Activated CD8-positive, alpha-beta memory T cell treated with anti-CD3 and anti-CD28 coated beads, Interleukin-2, amount 10 ng/mL, durations not matched to agents 7 days and 5 days (primary cell): ENCODE results near the gene CHD2. TPM values are rescaled to one million over a fixed set of nuclear protein-coding genes. Genes with fewer than 3 reads are reported as not detected.

ENCODE experiments used
- ATAC-seq: fragments of 150-1000 bp; cut with Tn5 transposase; one replicate; pipeline ENCODE4 v1.10.0; 2021; ENCODE audit warnings: moderate library complexity
- CTCF ChIA-PET: fragments of 350-600 bp; sonication (Branson Sonifier 250); formaldehyde crosslinking; loops from one replicate; lab custom pipeline; 2021; ENCODE audit warnings: antibody characterized with exemption; lab: Charles Lee
- DNase-seq: peaks from one replicate; pipeline ENCODE4 v3.0.0-alpha.2; 2020
- H3K27ac Mint-ChIP-seq: one replicate; pipeline ENCODE4 v1.8.0; 2021; ENCODE audit warnings: mild to moderate bottlenecking, mixed read lengths
- H3K27me3 Mint-ChIP-seq: one replicate; pipeline ENCODE4 v1.8.0; 2021; ENCODE audit warnings: mixed read lengths
- H3K36me3 Mint-ChIP-seq: one replicate; pipeline ENCODE4 v1.8.0; 2021; ENCODE audit warnings: mild to moderate bottlenecking, mixed read lengths
- H3K4me1 Mint-ChIP-seq: one replicate; pipeline ENCODE4 v1.8.0; 2021; ENCODE audit warnings: mixed read lengths
- H3K4me3 Mint-ChIP-seq: one replicate; pipeline ENCODE4 v1.8.0; 2021; ENCODE audit warnings: mild to moderate bottlenecking, moderate library complexity, mixed read lengths
- H3K9me3 Mint-ChIP-seq: one replicate; pipeline ENCODE4 v1.8.0; 2022; ENCODE audit warnings: low read depth, mixed read lengths
- total RNA-seq, 2 experiments: library from RNA; stranded (reverse); gene quantifications; one replicate each; pipeline ENCODE4 v1.2.3, GENCODE V29; 2021

Gene CHD2
- total RNA-seq, 2 experiments from 2014 or later: 121 to 151 TPM

- H3K4me3 Mint-ChIP-seq: no peak overlapping the region
- ATAC-seq (no peak), DNase-seq (no peak)
- H3K27me3 Mint-ChIP-seq: no peaks in the 10 kb centered on the region
- peaks cover 9% of the 10 kb centered on the region for H3K4me1 Mint-ChIP-seq
- peaks cover 97% of the 10 kb centered on the region for H3K36me3 Mint-ChIP-seq
- peak overlapping the region; percentile 46 for H3K27ac Mint-ChIP-seq
- peaks cover 31% of the 10 kb centered on the region for H3K9me3 Mint-ChIP-seq
- CTCF ChIA-PET: no interaction called here
Observed at GRCh38 chr15:92947071-92947730, 47.1 kb downstream of the CHD2 start.

DNA sequence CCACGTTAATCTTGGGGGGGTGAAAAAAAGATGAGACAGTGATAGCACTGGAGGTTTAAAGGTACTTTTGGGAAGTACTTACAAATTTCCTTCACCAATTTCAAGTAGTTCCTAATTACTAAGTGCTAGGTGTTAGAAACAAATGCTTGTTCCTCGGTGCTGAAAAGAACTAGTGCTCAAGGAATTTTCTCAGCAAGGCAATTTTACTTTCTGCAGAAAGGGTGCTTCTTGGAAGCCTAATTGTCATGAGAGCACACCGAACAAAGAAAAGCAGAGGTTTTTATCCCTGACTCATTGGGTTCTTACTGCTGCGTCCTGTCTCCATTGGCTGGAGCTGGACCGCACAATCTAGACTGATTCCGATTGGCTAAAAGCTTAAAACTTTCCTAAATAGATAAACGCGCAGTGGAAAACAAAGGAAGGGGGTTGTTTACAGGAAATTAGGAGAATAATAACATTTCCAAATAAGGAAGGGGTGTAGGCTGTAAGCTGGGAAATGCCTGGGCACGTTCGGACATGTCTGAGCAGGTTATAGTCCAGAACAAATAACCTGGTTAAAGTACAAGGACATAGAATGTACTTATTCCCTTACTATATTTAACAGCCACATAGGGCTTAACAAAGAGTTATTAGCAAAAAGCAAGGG lies 49.6 kb downstream of the CHD2 start:
- Mint-ChIP-seq H3K27ac (peak overlapping the region; percentile 52), H3K27me3 (no peaks in the 10 kb centered on the region), H3K4me3 (no peak overlapping the region), H3K9me3 (peaks cover 29% of the 10 kb centered on the region), H3K4me1 (peaks cover 7% of the 10 kb centered on the region), H3K36me3 (peaks cover 91% of the 10 kb centered on the region)
- DNase-seq (no peak), ATAC-seq (no peak)
- CTCF ChIA-PET: interaction anchor here (0.7 kb wide), 1 partner anchor 33 kb away, joined by 3 read pairs; no protein-coding TSS in a partner anchor

DNA sequence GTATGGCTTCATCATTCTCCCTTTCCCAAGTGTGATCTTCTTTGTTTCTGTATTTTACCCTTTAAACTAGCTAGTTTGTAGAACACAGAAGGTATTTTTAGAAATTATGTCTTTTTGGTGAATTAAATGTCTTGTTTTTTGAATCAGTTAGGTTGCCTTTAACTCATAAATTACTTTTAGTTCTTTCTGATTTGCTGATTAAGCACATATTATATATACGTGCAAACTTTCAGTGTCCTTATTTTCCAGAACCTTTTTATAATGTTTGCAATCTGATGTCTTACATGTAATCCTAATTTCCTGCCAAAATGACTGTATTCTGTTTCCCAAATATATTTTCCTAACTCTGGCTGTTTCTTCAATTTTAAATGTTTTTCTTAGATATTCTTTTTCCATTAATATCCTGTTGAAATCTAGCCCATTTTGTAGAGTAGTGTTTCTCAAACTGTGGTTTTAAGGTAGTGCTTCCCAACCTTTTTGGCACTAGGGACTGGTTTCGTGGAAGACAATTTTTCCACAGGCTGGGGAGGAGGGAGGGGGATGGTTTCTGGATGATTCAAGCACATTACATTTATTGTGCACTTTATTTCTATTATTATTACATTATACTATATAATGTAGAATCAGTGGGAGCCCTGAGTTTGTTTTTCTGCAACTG lies 51.8 kb downstream of the CHD2 start:
- no peaks in the 10 kb centered on the region for H3K27me3 Mint-ChIP-seq
- peaks cover 22% of the 10 kb centered on the region for H3K9me3 Mint-ChIP-seq
- no peak for ATAC-seq
- peaks cover 90% of the 10 kb centered on the region for H3K36me3 Mint-ChIP-seq
- H3K4me1 Mint-ChIP-seq: peaks cover 8% of the 10 kb centered on the region
- no peak for DNase-seq
- H3K27ac Mint-ChIP-seq: no peak overlapping the region
- CTCF ChIA-PET: interaction anchor here (1.5 kb wide), 1 partner anchor 46 kb away, joined by 3 read pairs; no protein-coding TSS in a partner anchor
- H3K4me3 Mint-ChIP-seq: no peak overlapping the region

GRCh38 chr15:92952458-92952850 lies 52.3 kb downstream of the CHD2 start:
- H3K36me3 Mint-ChIP-seq: peaks cover 90% of the 10 kb centered on the region
- H3K4me3 Mint-ChIP-seq: no peak overlapping the region
- H3K27me3 Mint-ChIP-seq: no peaks in the 10 kb centered on the region
- CTCF ChIA-PET: interaction anchor here (1.5 kb wide), 1 partner anchor 46 kb away, joined by 3 read pairs; no protein-coding TSS in a partner anchor
- H3K27ac Mint-ChIP-seq: no peak overlapping the region
- ATAC-seq (no peak), DNase-seq (no peak)
- H3K9me3 Mint-ChIP-seq: peaks cover 19% of the 10 kb centered on the region
- peaks cover 10% of the 10 kb centered on the region for H3K4me1 Mint-ChIP-seq

DNA sequence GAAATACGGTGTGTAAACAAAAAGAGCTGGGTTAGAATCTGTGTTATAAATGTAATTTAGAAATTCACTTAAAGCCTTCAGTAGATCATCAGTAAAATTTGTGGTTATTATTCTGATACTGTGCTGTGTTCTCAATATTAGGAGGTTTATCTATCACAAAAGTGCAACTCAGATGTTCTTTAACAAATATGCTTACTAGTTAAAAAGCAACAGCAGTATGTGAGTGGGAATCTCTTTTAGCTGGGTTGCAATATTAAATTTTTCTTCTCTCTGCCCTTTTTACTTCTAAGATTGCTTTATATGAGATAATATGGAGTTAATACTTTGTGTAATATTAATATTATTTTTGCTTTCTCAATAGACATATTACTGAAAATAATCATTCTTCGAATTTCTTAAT lies 53.4 kb downstream of the CHD2 start:
- ATAC-seq: no peak
- Mint-ChIP-seq H3K4me3 (no peak overlapping the region), H3K27ac (no peak overlapping the region), H3K9me3 (peaks cover 12% of the 10 kb centered on the region), H3K4me1 (peaks cover 17% of the 10 kb centered on the region), H3K36me3 (peaks cover 88% of the 10 kb centered on the region), H3K27me3 (no peaks in the 10 kb centered on the region)
- CTCF ChIA-PET: interaction anchor here (1.0 to 1.4 kb wide), 2 partner anchors 8 to 17 kb away, joined by 4 to 5 read pairs; no protein-coding TSS in a partner anchor
- no peak for DNase-seq

DNA sequence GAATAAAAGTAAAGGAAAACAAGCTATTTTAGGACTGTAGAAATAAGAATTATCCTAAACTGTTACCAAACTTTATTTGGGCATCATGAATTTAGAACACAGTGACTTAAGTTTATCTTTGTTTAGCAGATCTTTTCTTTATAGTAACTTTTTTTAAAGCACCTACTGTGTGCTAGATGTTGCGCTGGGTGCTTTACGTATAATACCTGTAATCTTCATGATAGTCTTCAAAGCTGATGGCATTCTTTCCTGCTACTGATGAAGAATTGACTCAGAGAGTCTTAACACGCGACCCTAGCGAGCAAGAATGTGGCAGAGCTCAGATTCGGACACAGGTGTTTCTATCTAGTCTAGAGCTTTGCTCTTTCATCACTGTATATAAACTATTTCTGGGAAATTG lies 53.9 kb downstream of the CHD2 start:
- H3K27me3 Mint-ChIP-seq: no peaks in the 10 kb centered on the region
- CTCF ChIA-PET: interaction anchor here (1.0 to 1.4 kb wide), 3 partner anchors 9 to 17 kb away, joined by 3 to 5 read pairs (median 4); no protein-coding TSS in a partner anchor
- H3K4me3 Mint-ChIP-seq: no peak overlapping the region

GRCh38 chr15:92954578-92954977 lies 54.5 kb downstream of the CHD2 start:
- peaks cover 24% of the 10 kb centered on the region for H3K4me1 Mint-ChIP-seq
- peaks cover 6% of the 10 kb centered on the region for H3K9me3 Mint-ChIP-seq
- H3K36me3 Mint-ChIP-seq: peaks cover 88% of the 10 kb centered on the region
- CTCF ChIA-PET: interaction anchor here (1.0 kb wide), 2 partner anchors 9 kb away, joined by 3 to 5 read pairs; no protein-coding TSS in a partner anchor
- no peak overlapping the region for H3K27ac Mint-ChIP-seq
- no peaks in the 10 kb centered on the region for H3K27me3 Mint-ChIP-seq
- no peak for DNase-seq
- no peak overlapping the region for H3K4me3 Mint-ChIP-seq
- no peak for ATAC-seq

More for the DNA sequence above, 53.9 kb downstream of the CHD2 start:
- DNase-seq (no peak), ATAC-seq (no peak)
- Mint-ChIP-seq H3K27ac (no peak overlapping the region), H3K9me3 (peaks cover 9% of the 10 kb centered on the region), H3K4me1 (peaks cover 22% of the 10 kb centered on the region), H3K36me3 (peaks cover 88% of the 10 kb centered on the region)

DNA sequence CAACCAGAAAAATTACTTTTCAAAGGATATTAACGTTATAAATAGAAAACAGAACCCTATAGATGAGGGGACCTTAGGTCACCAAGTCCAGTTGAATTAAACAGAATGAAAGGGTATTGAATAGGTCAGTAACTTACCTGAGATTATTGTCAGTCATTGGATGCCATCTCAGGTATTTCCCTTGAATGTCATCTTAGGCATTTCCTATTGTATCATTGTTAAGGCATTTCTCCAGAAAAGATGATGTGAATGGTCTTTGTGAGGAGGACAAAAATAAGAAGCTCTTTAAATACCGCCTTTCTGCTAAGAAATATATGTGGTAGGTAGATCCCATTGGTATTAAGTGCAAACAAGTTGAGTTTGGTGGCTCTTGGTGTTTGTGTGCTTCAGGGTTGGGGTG lies 55.6 kb downstream of the CHD2 start:
- H3K4me3 Mint-ChIP-seq: no peak overlapping the region
- CTCF ChIA-PET: interaction anchor here (1.1 to 1.3 kb wide), 2 partner anchors 16 to 159 kb away, joined by 3 to 4 read pairs; no protein-coding TSS in a partner anchor
- no peaks in the 10 kb centered on the region for H3K27me3 Mint-ChIP-seq
- no peak for DNase-seq
- H3K27ac Mint-ChIP-seq: no peak overlapping the region
- peaks cover 27% of the 10 kb centered on the region for H3K4me1 Mint-ChIP-seq
- no peak for ATAC-seq
- peaks cover 85% of the 10 kb centered on the region for H3K36me3 Mint-ChIP-seq
- H3K9me3 Mint-ChIP-seq: peaks cover 1% of the 10 kb centered on the region

DNA sequence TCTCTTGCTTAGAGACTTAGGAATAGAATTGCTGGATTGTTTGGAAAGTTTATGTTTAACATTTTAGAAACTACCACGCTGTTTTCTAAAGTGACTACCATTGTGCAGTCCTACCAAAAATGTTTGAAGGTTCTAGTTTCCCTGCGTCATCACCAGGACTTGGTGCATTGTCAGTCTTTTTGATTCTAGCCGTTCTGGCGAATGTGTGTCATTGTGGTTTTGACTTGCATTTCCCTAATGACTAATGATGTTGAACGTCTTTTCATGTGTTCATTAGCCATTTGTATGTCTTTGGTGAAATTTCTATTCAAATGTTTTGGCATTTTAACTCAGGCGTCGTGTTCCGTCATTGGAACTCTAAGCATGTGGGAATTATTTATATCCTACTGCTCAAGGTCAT lies 58.0 kb downstream of the CHD2 start:
- Mint-ChIP-seq H3K36me3 (peaks cover 84% of the 10 kb centered on the region), H3K27me3 (no peaks in the 10 kb centered on the region), H3K9me3 (peaks cover 4% of the 10 kb centered on the region), H3K4me3 (no peak overlapping the region), H3K27ac (peak overlapping the region; percentile 70), H3K4me1 (peaks cover 30% of the 10 kb centered on the region)
- CTCF ChIA-PET: no interaction called here
- DNase-seq (peak; percentile 70), ATAC-seq (peak; percentile 91)

- no peaks in the 10 kb centered on the region for H3K27me3 Mint-ChIP-seq
- H3K27ac Mint-ChIP-seq: peak overlapping the region; percentile 9
- H3K36me3 Mint-ChIP-seq: peaks cover 85% of the 10 kb centered on the region
- no peak for DNase-seq
- ATAC-seq: no peak
- CTCF ChIA-PET: no interaction called here
- H3K4me3 Mint-ChIP-seq: no peak overlapping the region
- peaks cover 4% of the 10 kb centered on the region for H3K9me3 Mint-ChIP-seq
- H3K4me1 Mint-ChIP-seq: peaks cover 32% of the 10 kb centered on the region
Observed at GRCh38 chr15:92959219-92959618, 59.1 kb downstream of the CHD2 start.

DNA sequence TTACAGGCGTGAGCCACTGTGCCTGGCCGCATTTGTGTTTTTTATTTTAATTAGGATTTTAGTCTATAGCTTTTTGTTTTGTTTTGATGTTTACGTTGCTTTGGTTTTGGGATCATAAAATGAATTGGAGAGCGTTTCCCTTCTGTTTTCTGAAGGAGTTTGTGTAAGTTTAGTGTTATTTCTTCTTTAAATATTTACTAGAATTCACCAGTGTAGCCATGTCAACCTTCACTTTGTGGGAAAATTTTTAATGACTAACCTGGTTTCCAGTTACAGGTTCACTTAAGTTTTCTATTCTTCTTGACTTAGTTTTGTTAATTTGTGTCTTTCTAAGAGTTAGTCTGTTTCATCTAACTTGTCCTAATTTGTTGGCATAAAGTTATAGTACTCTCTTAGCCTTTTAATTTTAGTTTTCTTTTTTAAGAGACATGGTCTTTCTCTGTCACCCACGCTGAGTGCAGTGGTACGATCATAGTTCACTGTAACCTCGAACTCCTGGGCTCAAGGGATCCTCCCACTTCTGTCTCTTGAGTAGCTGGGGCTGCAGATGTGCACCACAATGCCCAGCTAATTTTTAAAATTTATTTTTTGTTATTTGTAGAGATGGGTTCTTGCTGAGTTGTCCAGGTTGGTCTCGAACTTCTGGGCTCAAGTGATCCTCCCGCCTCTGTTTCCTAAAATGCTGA lies 61.0 kb downstream of the CHD2 start:
- CTCF ChIA-PET: no interaction called here
- Mint-ChIP-seq H3K9me3 (peaks cover 4% of the 10 kb centered on the region), H3K4me1 (peaks cover 31% of the 10 kb centered on the region), H3K4me3 (no peak overlapping the region), H3K27ac (no peak overlapping the region), H3K27me3 (no peaks in the 10 kb centered on the region), H3K36me3 (peaks cover 81% of the 10 kb centered on the region)
- no peak for DNase-seq
- no peak for ATAC-seq

DNA sequence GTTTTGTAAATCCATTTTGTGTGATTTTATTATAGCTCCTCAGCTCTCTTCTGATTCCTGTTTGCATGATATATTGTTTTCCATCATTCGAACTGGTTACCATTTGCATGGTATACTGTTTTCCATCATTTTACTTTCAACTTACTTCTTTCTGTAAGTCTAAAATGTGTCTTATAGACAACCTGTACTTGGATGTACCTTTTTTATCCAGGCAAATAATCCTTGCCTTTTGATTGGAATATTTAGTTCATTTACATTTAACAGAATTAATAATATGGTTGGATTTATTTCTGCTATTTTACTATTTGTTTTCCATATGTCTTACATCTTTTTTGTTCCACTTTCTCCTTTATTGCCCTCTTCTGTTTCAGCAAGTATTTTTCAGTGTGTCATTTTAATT lies 62.8 kb downstream of the CHD2 start:
- no peak overlapping the region for H3K4me3 Mint-ChIP-seq
- no peak for ATAC-seq
- H3K27me3 Mint-ChIP-seq: no peaks in the 10 kb centered on the region
- peak overlapping the region; percentile 0 for H3K27ac Mint-ChIP-seq
- DNase-seq: no peak
- peaks cover 4% of the 10 kb centered on the region for H3K9me3 Mint-ChIP-seq
- CTCF ChIA-PET: no interaction called here
- peaks cover 78% of the 10 kb centered on the region for H3K36me3 Mint-ChIP-seq
- peaks cover 19% of the 10 kb centered on the region for H3K4me1 Mint-ChIP-seq

GRCh38 chr15:92963794-92964193 lies 63.7 kb downstream of the CHD2 start:
- no peaks in the 10 kb centered on the region for H3K27me3 Mint-ChIP-seq
- H3K36me3 Mint-ChIP-seq: peaks cover 77% of the 10 kb centered on the region
- CTCF ChIA-PET: interaction anchor here (1.0 to 1.1 kb wide), 2 partner anchors 9 to 38 kb away, joined by 3 read pairs; no protein-coding TSS in a partner anchor
- DNase-seq (no peak), ATAC-seq (no peak)
- no peak overlapping the region for H3K4me3 Mint-ChIP-seq
- H3K4me1 Mint-ChIP-seq: peaks cover 14% of the 10 kb centered on the region
- no peak overlapping the region for H3K27ac Mint-ChIP-seq
- H3K9me3 Mint-ChIP-seq: peaks cover 4% of the 10 kb centered on the region
